ENCODE results near the gene PSMC3IP.

Gene PSMC3IP

GRCh38 chr17:42563950-42564349 lies 13.6 kb downstream of the PSMC3IP start:
- CTCF ChIA-PET: interaction anchor here (1.0 to 6.5 kb wide), 2 partner anchors 9 to 14 kb away, joined by 3 to 53 read pairs; partner anchors contain the start of gene PSMC3IP
- POLR2A ChIA-PET: no interaction called here
- TF ChIP-seq CTCF (IDR thresholded peaks at IDR 0.05; ENCODE audit: insufficient read depth, low read length, missing control alignments): no peak
- H3K4me3 ChIP-seq (ENCODE audit: low read depth, low read length): no peak overlapping the region
- no peak for DNase-seq (ENCODE audit: low read depth, low spot score)

- DNase-seq (ENCODE audit: low read depth, low spot score): no peak
- ChIA-PET POLR2A (no interaction called here), CTCF (interaction anchor here (6.5 kb wide), 1 partner anchor 15 kb away, joined by 53 read pairs; the partner anchor contains the start of gene PSMC3IP)
- no peak for TF ChIP-seq CTCF (IDR thresholded peaks at IDR 0.05; ENCODE audit: insufficient read depth, low read length, missing control alignments)
- peak overlapping the region; percentile 83 for H3K4me3 ChIP-seq (ENCODE audit: low read depth, low read length)
Observed at GRCh38 chr17:42563543-42563942, 14.0 kb downstream of the PSMC3IP start.

GRCh38 chr17:42563143-42563509 lies 14.4 kb downstream of the PSMC3IP start:
- CTCF ChIA-PET: interaction anchor here (6.5 kb wide), 1 partner anchor 15 kb away, joined by 53 read pairs; the partner anchor contains the start of gene PSMC3IP

GRCh38 chr17:42562388-42563142 lies 15.0 kb downstream of the PSMC3IP start:
- peak overlapping the region; percentile 83 for H3K4me3 ChIP-seq (ENCODE audit: low read depth, low read length)
- DNase-seq (ENCODE audit: low read depth, low spot score): no peak
- ChIA-PET CTCF (interaction anchor here (6.5 kb wide), 1 partner anchor 16 kb away, joined by 53 read pairs; the partner anchor contains the start of gene PSMC3IP), POLR2A (no interaction called here)
- no peak for TF ChIP-seq CTCF (IDR thresholded peaks at IDR 0.05; ENCODE audit: insufficient read depth, low read length, missing control alignments)

More at GRCh38 chr17:42563143-42563509, 14.4 kb downstream of the PSMC3IP start:
- DNase-seq (ENCODE audit: low read depth, low spot score): no peak
- H3K4me3 ChIP-seq (ENCODE audit: low read depth, low read length): peak overlapping the region; percentile 83
- POLR2A ChIA-PET: no interaction called here
- no peak for TF ChIP-seq CTCF (IDR thresholded peaks at IDR 0.05; ENCODE audit: insufficient read depth, low read length, missing control alignments)

- POLR2A ChIA-PET: no interaction called here
- no peak for TF ChIP-seq CTCF (IDR thresholded peaks at IDR 0.05; ENCODE audit: insufficient read depth, low read length, missing control alignments)
- CTCF ChIA-PET: no interaction called here
- peak within 1 kb of the TSS; percentile 83 for H3K4me3 ChIP-seq (ENCODE audit: low read depth, low read length)
- peak; percentile 85 for DNase-seq (ENCODE audit: low read depth, low spot score)
Observed at GRCh38 chr17:42561897-42562387, 15.6 kb downstream of the PSMC3IP start, which contains the start of gene COASY. Gene COASY (plus strand): TSS chr17:42562148. CDS start chr17:42562623, 475 bp downstream.

- no peak for TF ChIP-seq CTCF (IDR thresholded peaks at IDR 0.05; ENCODE audit: insufficient read depth, low read length, missing control alignments)
- no peak overlapping the region for H3K4me3 ChIP-seq (ENCODE audit: low read depth, low read length)
- CTCF ChIA-PET: no interaction called here
- POLR2A ChIA-PET: interaction anchor here (0.9 kb wide), 1 partner anchor 17 kb away, joined by 3 read pairs; the partner anchor contains the start of gene PSMC3IP
- DNase-seq (ENCODE audit: low read depth, low spot score): no peak
Observed at GRCh38 chr17:42560246-42560645, 17.3 kb downstream of the PSMC3IP start.
